Hepatocyte (in vitro differentiated cells): ENCODE results near the gene HM13.

ENCODE experiments used
- EZH2 ChIP-seq: fragments of 200-600 bp; sonication (generic); IDR thresholded peaks from 2 replicates; pipeline ENCODE4 v1.6.1; 2016; ENCODE audit warnings: antibody characterized with exemption, mild to moderate bottlenecking, borderline replicate concordance
- EZH2phosphoT487 ChIP-seq: fragments of 200-600 bp; sonication (generic); IDR thresholded peaks from one replicate; pipeline ENCODE4 v1.6.1; 2018; ENCODE audit warnings: antibody characterized with exemption, mild to moderate bottlenecking, low read depth, moderate library complexity; ENCODE audit not compliant: unreplicated experiment, severe bottlenecking
- TF ChIP-seq, protein P1 (sequence below): fragments of 200-600 bp; sonication (generic); IDR thresholded peaks from 2 replicates; pipeline ENCODE4 v1.5.1; 2016; ENCODE audit warnings: antibody characterized with exemption, mild to moderate bottlenecking; ENCODE audit not compliant: poor library complexity

DNA sequence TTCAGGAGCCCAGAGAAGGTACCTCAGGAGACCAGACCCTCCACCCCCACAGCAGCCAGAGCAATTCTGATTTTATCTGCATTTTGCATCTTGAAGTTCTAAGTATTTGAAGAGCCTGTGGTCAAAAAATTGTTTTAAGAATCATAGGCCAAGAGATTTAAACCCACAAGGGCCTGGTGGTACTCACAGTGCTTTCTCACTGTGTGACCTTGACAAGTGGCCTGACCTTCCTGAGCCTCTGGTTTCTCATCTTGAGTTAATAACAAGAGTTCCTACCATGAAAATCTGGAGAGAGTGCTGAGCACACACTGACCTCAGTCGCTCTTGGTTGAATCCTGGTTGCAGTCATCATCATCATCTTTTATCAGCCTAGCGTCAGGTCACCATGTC lies 45.5 kb downstream of the HM13 start:
- TF ChIP-seq EZH2 (no peak), EZH2phosphoT487 (no peak)
- TF ChIP-seq, protein P1, sequence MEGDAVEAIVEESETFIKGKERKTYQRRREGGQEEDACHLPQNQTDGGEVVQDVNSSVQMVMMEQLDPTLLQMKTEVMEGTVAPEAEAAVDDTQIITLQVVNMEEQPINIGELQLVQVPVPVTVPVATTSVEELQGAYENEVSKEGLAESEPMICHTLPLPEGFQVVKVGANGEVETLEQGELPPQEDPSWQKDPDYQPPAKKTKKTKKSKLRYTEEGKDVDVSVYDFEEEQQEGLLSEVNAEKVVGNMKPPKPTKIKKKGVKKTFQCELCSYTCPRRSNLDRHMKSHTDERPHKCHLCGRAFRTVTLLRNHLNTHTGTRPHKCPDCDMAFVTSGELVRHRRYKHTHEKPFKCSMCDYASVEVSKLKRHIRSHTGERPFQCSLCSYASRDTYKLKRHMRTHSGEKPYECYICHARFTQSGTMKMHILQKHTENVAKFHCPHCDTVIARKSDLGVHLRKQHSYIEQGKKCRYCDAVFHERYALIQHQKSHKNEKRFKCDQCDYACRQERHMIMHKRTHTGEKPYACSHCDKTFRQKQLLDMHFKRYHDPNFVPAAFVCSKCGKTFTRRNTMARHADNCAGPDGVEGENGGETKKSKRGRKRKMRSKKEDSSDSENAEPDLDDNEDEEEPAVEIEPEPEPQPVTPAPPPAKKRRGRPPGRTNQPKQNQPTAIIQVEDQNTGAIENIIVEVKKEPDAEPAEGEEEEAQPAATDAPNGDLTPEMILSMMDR, result no peak
